Retinal pigment epithelial cell (primary cell): ENCODE results near the gene ZDHHC4.
"Not testable (repeated sequence)": the region's sequence is repeated elsewhere in the genome, so short reads cannot be mapped to it uniquely, and the experiment has no call there.

Experiments used
- DNase-seq: peaks from one replicate; pipeline ENCODE4 v3.0.0-alpha.2; 2010; ENCODE audit warnings: low read depth
- H3K4me3 ChIP-seq: 2 replicates; pipeline ENCODE4 v1.5.1; 2011; ENCODE audit warnings: mild to moderate bottlenecking, low read length, control low read depth, moderate library complexity
- CTCF ChIP-seq: conservative IDR thresholded peaks from 2 replicates; pipeline ENCODE4 v1.5.1; 2011; ENCODE audit warnings: low read depth, low read length, control low read depth, inconsistent platforms

ZDHHC4 gene

GRCh38 chr7:6563936-6564770 is 13.1 kb upstream of the ZDHHC4 start:
- TF ChIP-seq CTCF, result no peak
- no peak for DNase-seq
- H3K4me3 ChIP-seq, result no peak overlapping the region

GRCh38 chr7:6565655-6566054 is 11.6 kb upstream of the ZDHHC4 start:
- TF ChIP-seq CTCF, result no peak
- no peak for DNase-seq
- no peak overlapping the region for H3K4me3 ChIP-seq

- DNase-seq, result no peak
- H3K4me3 ChIP-seq, result no peak overlapping the region
- no peak for TF ChIP-seq CTCF
These were observed 9.4 kb upstream of the ZDHHC4 start for GRCh38 chr7:6567886-6568285.

- H3K4me3 ChIP-seq, result no peak overlapping the region
- no peak for TF ChIP-seq CTCF
- DNase-seq, result no peak
These were observed 6.0 kb upstream of the ZDHHC4 start for GRCh38 chr7:6571160-6571779.

- H3K4me3 ChIP-seq, result no peak overlapping the region
- no peak for TF ChIP-seq CTCF
- no peak for DNase-seq
These were observed 1.8 kb upstream of the ZDHHC4 start for GRCh38 chr7:6575281-6576023.

- H3K4me3 ChIP-seq, result peak overlapping the region; percentile 76
- TF ChIP-seq CTCF, result no peak
- no peak for DNase-seq
These were observed 1.0 kb upstream of the ZDHHC4 start for GRCh38 chr7:6576024-6576866.

- not testable (repeated sequence) for DNase-seq
- peak overlapping the region; percentile 76 for H3K4me3 ChIP-seq
These were observed 336 bp upstream of the ZDHHC4 start for GRCh38 chr7:6576867-6577368.
